Fibroblast of skin of right quadriceps (primary cell): ENCODE results near the gene RRN3.
"Not testable (repeated sequence)": the region's sequence is repeated elsewhere in the genome, so short reads cannot be mapped to it uniquely, and the experiment has no call there.

ENCODE experiments used
- DNase-seq: peaks from one replicate; pipeline ENCODE4 v3.0.0-alpha.2; 2013

RRN3 gene

GRCh38 chr16:15093955-15094827, at the start of gene RRN3:
Gene RRN3 (minus strand): TSS chr16:15094272. CDS start chr16:15094233, 39 bp downstream.
- peak; percentile 92 for DNase-seq

GRCh38 chr16:15143601-15144091, 49.6 kb upstream of the RRN3 start:
- DNase-seq, result not testable (repeated sequence)

- DNase-seq, result not testable (repeated sequence)
Observed at GRCh38 chr16:15142891-15143600, 49.0 kb upstream of the RRN3 start.

GRCh38 chr16:15142107-15142890, 48.2 kb upstream of the RRN3 start:
- DNase-seq, result not testable (repeated sequence)

GRCh38 chr16:15141586-15141985, 47.5 kb upstream of the RRN3 start:
- DNase-seq, result no peak

- not testable (repeated sequence) for DNase-seq
Observed at GRCh38 chr16:15140444-15141365, 46.6 kb upstream of the RRN3 start.

- not testable (repeated sequence) for DNase-seq
Observed at GRCh38 chr16:15137514-15137913, 43.4 kb upstream of the RRN3 start.

- DNase-seq, result not testable (repeated sequence)
Observed at GRCh38 chr16:15135483-15136360, 41.6 kb upstream of the RRN3 start.

GRCh38 chr16:15134752-15135482, 40.8 kb upstream of the RRN3 start:
- not testable (repeated sequence) for DNase-seq

- not testable (repeated sequence) for DNase-seq
Observed at GRCh38 chr16:15133554-15133953, 39.5 kb upstream of the RRN3 start.

- not testable (repeated sequence) for DNase-seq
Observed at GRCh38 chr16:15132719-15133428, 38.8 kb upstream of the RRN3 start.

GRCh38 chr16:15130943-15131700, 37.0 kb upstream of the RRN3 start:
- not testable (repeated sequence) for DNase-seq

GRCh38 chr16:15130256-15130932, 36.3 kb upstream of the RRN3 start:
- not testable (repeated sequence) for DNase-seq

GRCh38 chr16:15127641-15128425, 33.8 kb upstream of the RRN3 start:
- not testable (repeated sequence) for DNase-seq

- not testable (repeated sequence) for DNase-seq
Observed at GRCh38 chr16:15100372-15100987, 6.4 kb upstream of the RRN3 start.

GRCh38 chr16:15099366-15099909, 5.4 kb upstream of the RRN3 start:
- not testable (repeated sequence) for DNase-seq
